ENCODE data around the gene MLXIP. TPM values are rescaled to one million over a fixed set of nuclear protein-coding genes. Genes with fewer than 3 reads are reported as not detected.
"Not testable (repeated sequence)": the region's sequence is repeated elsewhere in the genome, so short reads cannot be mapped to it uniquely, and the experiment has no call there.

MLXIP gene
- total RNA-seq, 2 donors from 2014 or later: 13.1 to 57.7 TPM

DNA sequence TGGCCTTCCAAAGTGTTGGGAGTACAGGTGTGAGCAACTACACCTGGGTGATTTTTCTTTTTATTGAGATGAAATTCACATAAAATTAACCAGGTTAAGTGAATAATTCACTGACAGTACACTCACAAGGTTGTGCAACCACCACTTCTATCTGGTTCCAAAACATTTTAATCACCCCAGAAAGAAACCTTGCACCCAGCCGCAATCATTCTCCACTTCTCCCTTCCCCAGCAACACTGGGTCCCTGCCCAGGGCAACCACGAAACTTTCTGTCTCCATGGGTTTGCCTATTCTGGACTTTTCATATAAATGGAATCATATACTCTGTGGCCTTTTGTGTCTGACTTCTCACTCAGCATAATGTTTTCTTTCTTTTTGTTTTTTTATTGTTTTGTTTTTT, 26.3 kb upstream of the MLXIP start:
- H3K27me3 ChIP-seq (replicated peaks; ENCODE audit: insufficient read depth): no peaks in the 10 kb centered on the region
- WGBS: 87% methylated on average over 2 of the region's 2 CpGs
- peaks cover 0 to 5% of the 10 kb centered on the region in 2 donors for H3K36me3 ChIP-seq
- H3K4me3 ChIP-seq: no peak overlapping the region
- intact Hi-C loops (cut with DNase I): no loop called here
- H3K27ac ChIP-seq: no peak overlapping the region
- no peak for TF ChIP-seq POLR2A (IDR thresholded peaks at IDR 0.05)
- TF ChIP-seq, protein P1, sequence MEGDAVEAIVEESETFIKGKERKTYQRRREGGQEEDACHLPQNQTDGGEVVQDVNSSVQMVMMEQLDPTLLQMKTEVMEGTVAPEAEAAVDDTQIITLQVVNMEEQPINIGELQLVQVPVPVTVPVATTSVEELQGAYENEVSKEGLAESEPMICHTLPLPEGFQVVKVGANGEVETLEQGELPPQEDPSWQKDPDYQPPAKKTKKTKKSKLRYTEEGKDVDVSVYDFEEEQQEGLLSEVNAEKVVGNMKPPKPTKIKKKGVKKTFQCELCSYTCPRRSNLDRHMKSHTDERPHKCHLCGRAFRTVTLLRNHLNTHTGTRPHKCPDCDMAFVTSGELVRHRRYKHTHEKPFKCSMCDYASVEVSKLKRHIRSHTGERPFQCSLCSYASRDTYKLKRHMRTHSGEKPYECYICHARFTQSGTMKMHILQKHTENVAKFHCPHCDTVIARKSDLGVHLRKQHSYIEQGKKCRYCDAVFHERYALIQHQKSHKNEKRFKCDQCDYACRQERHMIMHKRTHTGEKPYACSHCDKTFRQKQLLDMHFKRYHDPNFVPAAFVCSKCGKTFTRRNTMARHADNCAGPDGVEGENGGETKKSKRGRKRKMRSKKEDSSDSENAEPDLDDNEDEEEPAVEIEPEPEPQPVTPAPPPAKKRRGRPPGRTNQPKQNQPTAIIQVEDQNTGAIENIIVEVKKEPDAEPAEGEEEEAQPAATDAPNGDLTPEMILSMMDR (IDR thresholded peaks at IDR 0.05): no peak
- no peak for TF ChIP-seq POLR2AphosphoS5 (IDR thresholded peaks at IDR 0.05)
- no peaks in the 10 kb centered on the region for H3K4me1 ChIP-seq (replicated peaks)
- no peaks in the 10 kb centered on the region for H3K9me3 ChIP-seq
- no peak for DNase-seq (ENCODE audit: low spot score)

DNA sequence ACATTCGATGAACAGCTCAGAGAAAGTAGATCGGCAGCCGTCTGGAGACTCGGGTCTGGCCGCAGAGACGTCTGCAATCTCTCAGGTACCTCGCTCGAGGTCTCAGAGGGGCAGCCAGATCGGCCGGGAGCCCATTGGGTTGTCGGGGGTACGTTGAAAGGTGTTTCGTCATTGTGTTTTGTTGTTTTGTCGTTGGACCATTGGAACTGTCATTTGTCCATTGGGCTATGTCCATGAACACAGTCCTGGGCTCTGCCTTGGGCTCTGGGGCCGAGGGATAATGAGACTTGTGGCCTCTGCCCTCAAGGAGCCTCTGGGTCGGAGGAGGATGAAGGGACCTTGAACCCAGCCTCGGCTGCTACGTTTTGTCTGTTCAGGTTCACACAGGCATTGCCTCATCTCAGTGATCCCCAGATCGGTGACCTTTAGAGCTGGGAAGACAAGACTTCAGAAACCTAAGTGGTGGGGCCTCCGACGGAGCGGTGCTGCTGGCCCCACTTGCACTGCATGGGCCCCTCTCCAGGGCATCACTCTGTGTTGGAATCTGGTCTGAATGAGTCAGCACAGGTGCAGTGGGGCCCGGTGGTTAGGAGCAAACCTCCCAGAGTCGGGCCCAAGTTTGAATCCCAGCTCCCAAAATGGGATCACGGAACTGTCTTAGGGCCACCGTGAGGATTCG, 23.6 kb upstream of the MLXIP start:
- Histone ChIP-seq H3K4me1 (replicated peaks) (no peaks in the 10 kb centered on the region), H3K4me3 (no peak overlapping the region), H3K36me3 (peaks cover 0 to 5% of the 10 kb centered on the region in 2 donors), H3K27me3 (replicated peaks; ENCODE audit: insufficient read depth) (no peaks in the 10 kb centered on the region), H3K9me3 (no peaks in the 10 kb centered on the region), H3K27ac (no peak overlapping the region)
- no peak for DNase-seq (ENCODE audit: low spot score)
- intact Hi-C loops (cut with DNase I): loop anchor here (1.0 to 2.0 kb wide), 2 partner anchors 68 to 136 kb away; no protein-coding TSS in a partner anchor
- 93% methylated on average over 27 of the region's 27 CpGs for WGBS
- TF ChIP-seq POLR2A (IDR thresholded peaks at IDR 0.05): no peak
- TF ChIP-seq, protein P1 (IDR thresholded peaks at IDR 0.05): no peak
- TF ChIP-seq POLR2AphosphoS5 (IDR thresholded peaks at IDR 0.05): no peak

DNA sequence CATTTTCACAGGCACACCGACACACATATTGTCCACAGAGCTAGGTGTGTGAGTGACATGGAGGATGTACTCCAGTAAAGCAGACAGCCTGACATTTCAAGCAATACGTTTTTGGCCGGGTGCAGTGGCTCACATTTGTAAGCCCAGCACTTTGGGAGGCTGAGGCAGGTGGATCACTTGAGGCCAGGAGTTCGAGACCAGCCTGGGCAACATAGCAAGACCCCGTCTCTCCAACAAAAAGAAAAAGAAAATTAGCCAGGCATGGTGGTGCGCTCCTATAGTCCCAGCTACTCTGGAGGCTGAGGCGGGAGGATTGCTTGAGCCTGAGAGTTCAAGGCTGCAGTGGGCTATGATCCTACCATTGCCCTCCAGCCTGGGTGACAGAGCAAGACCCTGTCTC, 22.1 kb upstream of the MLXIP start:
- H3K36me3 ChIP-seq; H3K4me1 ChIP-seq (replicated peaks); H3K27ac ChIP-seq; DNase-seq (ENCODE audit: low spot score); intact Hi-C loops (cut with DNase I); H3K27me3 ChIP-seq (replicated peaks; ENCODE audit: insufficient read depth); H3K4me3 ChIP-seq; H3K9me3 ChIP-seq: not testable (repeated sequence)
- 96% methylated on average over 7 of the region's 7 CpGs for WGBS

DNA sequence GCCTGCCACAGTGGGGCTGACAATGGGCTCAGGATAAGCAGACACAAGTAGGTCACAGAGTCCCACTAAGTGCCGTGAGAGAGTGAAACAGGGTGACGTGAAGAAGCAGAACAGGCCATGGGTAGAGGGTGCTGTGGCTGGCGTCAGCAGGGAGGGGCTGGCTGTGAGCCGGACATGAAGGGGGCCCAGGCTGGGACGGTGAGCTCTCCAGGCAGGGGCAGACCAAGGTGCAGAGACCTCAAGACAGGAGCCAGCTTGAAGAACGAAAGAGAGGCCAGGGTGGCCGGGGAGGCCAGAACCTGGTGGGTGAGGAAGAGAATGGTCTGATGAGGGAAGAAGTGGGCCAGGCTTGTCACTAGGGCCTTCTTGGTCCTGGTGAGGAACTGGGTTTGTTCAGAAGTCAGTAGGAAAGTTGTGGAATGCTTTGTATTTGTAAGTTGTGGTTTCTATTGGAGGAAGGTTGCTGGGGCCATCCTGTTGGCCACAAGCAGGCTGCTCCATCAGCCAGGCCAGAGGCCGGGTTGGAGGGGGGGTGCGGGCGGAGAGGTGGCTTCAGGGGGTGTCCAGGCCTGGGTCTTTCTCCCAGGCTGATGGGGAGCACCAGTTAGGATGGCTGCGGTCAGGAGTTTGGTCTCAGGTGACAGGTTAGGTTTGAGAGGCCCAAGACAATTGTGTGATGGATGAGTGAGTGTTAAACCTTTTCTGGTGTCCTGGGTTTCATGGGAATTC, 21.4 kb upstream of the MLXIP start:
- H3K9me3 ChIP-seq: no peaks in the 10 kb centered on the region
- H3K4me3 ChIP-seq: no peak overlapping the region
- peaks cover 0 to 5% of the 10 kb centered on the region in 2 donors for H3K36me3 ChIP-seq
- intact Hi-C loops (cut with DNase I): no loop called here
- 91% methylated on average over 11 of the region's 11 CpGs for WGBS
- H3K4me1 ChIP-seq (replicated peaks): no peaks in the 10 kb centered on the region
- TF ChIP-seq, protein P1 (IDR thresholded peaks at IDR 0.05): no peak
- no peak for TF ChIP-seq POLR2A (IDR thresholded peaks at IDR 0.05)
- H3K27ac ChIP-seq: no peak overlapping the region
- no peaks in the 10 kb centered on the region for H3K27me3 ChIP-seq (replicated peaks; ENCODE audit: insufficient read depth)
- DNase-seq (ENCODE audit: low spot score): no peak

DNA sequence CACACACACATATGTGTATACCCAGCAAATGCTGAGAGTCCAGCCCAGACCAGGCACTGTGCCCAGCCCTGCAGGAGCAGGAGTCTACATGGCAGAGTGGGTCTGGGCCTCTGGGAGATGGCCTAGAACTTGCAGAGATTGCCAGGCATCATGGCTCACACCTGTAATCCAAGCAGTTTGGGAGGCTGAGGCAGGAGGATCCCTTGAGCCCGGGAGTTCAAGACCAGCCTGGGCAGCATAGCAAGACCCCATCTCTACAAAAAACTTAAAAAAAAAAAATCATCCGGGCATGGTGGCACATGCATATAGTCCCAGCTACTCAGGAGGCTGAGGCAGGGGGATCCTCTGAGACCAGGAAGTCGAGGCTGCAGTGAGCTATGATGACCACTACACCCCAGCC, 20.8 kb upstream of the MLXIP start:
- H3K27ac ChIP-seq: no peak overlapping the region
- H3K4me1 ChIP-seq (replicated peaks): peaks cover 3% of the 10 kb centered on the region
- no peaks in the 10 kb centered on the region for H3K9me3 ChIP-seq
- TF ChIP-seq, protein P1 (IDR thresholded peaks at IDR 0.05): no peak
- intact Hi-C loops (cut with DNase I): no loop called here
- H3K4me3 ChIP-seq: no peak overlapping the region
- WGBS: 98% methylated on average over 3 of the region's 3 CpGs
- no peaks in the 10 kb centered on the region for H3K27me3 ChIP-seq (replicated peaks; ENCODE audit: insufficient read depth)
- no peak for DNase-seq (ENCODE audit: low spot score)
- peaks cover 0 to 5% of the 10 kb centered on the region in 2 donors for H3K36me3 ChIP-seq

All from prostate gland (tissue), 2 donors.